Measurements from ENCODE around the gene KCTD19.

Gene KCTD19

DNA sequence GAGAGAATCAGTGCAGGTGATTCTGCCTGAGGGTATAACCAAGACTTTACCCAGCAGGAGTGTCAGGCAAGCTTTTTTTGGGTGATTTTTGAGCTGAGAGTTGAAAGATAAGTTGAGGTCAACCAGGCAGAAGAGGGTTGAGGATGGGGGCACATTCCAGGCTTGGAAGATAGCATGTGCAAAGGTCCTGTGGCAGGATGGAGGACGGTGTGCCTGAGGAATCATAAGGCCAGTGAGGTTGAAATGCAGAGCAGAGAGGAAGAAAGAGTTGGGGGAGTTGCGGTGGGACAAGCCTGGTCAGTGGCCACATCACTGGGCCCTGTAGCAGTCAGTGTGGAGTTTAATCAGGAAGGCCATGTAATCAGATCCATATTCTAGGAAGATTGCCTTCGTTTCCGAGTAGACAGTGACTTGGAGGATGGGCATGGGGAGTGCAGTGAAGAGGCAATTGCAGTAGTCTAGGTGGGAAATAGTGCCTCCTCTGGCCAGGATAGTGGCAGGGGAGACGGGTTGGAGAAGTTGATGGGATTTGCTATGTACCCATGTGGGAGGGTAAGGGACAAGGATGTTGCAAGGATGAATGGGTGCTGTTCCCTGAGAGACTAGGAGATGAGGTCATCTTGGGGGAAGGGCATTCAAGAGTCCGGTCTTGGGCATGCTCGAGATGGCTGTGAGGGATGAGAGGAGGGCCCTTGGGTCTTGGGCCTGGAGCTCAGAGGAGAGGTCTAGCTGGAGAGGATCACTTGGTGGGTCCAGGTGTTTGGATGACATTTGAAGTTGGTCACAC is 43.3 kb downstream of the KCTD19 start:
- no peak for DNase-seq (ENCODE audit: low read depth)

DNA sequence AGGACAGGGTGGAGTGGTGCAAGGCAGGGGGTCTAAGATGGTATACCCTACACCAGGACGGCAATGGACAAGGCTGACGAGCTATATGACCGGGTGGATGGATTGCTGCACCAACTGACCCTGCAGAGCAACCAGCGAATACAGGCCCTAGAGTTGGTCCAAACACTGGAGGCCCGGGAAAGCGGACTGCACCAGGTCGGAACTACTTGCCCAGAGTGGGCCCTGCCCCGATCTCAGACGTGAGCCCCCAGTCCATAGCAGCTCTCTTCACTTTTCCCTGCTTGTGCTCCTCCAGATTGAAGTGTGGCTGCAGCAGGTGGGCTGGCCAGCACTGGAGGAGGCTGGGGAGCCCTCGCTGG is 44.1 kb downstream of the KCTD19 start:
- DNase-seq (ENCODE audit: low read depth): no peak

GRCh38 chr16:67281536-67282446 is 44.8 kb downstream of the KCTD19 start:
- no peak for DNase-seq (ENCODE audit: low read depth)

DNA sequence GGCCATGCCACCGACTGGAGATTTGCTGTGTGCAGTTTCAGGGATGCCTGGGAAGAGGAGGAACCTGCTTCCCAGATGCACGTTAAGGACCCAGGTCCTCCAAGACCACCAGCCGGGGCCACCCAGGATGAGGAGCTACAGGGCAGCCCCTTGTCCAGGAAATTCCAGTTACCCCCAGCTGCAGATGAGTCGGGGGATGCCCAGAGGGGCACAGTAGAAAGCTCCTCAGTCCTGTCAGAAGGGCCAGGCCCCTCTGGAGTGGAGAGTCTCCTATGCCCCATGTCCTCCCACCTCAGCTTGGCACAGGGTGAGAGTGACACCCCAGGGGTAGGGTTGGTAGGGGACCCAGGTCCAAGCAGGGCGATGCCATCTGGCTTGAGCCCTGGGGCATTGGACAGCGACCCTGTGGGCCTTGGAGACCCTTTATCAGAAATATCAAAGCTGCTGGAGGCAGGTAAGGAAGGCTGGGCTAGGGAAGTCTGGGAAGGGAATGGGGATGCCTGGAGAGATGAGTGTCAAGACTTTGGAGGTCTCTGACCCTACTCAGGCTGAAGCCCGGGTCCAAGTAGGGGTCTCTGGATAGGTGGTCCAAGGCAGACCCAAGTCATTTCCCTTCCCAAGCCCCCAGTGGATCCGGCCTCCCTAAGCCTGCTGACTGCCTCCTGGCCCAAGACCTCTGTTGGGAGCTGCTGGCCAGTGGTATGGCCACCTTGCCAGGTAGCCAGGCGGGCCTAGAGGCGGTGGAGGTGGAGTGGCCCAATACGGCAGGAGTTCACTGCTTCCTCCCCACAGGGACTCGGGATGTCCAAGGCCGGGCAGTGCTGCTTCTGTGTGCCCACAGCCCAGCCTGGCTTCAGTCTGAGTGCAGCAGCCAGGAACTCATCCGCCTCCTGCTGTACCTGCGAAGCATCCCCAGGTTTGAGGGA is 46.2 kb downstream of the KCTD19 start:
- DNase-seq (ENCODE audit: low read depth): no peak

GRCh38 chr16:67279296-67280089 is 47.0 kb downstream of the KCTD19 start, which contains the start of gene PLEKHG4:
Gene PLEKHG4 (plus strand): TSS chr16:67279532. CDS start chr16:67280045, 513 bp downstream.
- peak; percentile 77 for DNase-seq (ENCODE audit: low read depth)

DNA sequence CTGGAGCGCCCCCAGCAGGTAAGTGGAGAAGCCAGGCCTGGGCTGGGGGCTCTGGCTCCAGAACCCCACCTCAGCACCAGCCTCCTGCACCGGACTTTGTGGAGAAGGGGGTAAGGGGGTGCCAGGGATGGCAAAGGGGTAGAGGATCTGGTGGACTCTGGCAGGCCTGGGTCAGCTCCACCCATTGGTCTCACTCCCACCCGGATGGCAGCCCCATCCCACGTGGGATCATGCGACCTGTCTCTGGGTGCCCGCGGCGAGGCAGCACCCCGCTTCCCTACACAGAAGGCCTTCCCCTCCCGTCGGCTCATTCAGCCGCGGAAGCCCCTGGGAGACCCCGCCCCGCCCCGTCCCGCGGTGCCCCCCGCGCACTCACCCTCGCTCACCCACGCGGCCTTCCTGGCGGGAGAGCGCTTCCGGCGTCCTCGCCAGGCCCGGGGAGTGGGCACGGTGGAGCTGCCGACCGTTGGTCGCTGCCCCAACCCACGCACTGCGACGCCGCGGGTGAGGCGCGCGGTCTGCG is 47.7 kb downstream of the KCTD19 start:
- peak; percentile 13 for DNase-seq (ENCODE audit: low read depth)

DNA sequence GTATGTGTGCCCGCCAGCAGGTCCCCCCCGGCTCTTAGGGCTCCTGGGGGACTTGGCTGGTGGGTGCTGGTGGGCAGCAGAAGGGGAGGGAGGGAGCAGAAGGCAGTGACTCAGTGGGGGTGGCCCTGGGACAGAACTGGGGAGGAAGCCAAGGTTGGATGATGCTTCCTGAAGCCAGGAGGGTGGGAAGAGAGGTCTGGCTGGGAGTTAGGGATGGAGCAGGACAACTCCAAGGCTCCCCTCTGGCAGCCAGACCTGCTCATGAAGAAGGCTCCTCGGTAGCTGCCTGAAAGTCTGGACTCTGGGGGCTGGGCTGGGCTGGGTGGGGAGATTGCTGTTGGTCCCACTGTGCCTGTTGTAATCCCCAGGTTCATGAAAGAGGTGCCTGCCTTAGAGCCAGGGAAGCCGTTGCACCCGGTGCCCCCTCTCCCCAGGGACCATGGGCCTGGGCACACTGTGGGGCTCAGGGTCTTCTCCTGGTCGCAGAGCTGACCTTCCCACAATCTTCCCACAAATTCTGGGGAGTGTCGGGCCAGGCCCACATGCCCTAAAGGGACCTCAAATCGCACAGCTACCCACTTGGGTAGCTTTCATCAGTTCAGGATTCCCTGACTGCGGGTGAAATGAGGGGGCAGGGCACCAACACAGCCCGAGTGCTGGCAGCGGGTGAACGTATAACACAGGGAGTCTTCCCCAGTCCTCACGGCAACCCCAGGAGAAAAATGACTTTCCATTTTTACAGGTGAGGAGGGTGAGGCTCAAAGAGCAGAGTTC is 48.4 kb downstream of the KCTD19 start:
- DNase-seq (ENCODE audit: low read depth): no peak

GRCh38 chr16:67277294-67277998 is 49.1 kb downstream of the KCTD19 start:
- DNase-seq (ENCODE audit: low read depth): no peak

DNA sequence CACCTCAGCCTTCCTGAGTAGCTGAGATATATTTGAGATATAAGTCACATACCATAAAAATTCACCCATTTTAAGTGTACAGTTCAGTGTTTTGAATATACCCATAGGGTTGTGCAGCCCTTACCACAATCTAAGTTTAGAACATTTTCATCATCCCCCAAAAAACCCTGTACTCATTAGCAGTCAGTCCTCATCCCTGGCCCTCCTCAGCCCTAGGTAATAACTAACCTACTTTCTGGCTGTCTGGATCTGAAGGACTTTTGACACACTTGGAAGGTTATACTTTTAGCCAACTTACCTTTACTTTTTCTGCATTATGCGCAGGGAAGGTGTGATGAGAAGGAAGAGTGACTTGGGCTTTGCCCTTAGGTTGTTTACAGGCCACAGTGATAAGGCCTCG is 51.2 kb downstream of the KCTD19 start:
- no peak for DNase-seq (ENCODE audit: low read depth)

- DNase-seq (ENCODE audit: low read depth): no peak
Measured at GRCh38 chr16:67271446-67271845, 55.1 kb downstream of the KCTD19 start.

DNA sequence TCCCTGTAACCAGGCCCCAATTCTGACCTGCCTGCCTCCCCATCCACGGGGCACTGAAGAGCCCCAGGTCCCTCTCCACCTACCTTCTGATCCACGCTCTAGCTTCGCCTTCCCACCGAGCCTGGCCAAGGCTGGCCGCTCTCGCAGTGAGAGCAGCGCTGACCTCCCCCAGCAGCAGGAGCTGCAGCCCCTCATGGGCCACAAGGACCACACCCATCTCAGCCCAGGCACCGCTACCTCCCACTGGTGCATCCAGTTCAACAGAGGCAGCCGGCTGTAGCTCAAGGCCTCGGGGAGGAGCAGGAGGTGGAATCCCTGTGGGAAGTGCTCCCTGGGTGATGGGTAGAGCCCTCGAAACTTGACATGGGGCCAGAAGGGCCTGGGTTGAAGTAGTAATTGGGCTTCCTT is 55.6 kb downstream of the KCTD19 start:
- no peak for DNase-seq (ENCODE audit: low read depth)

DNA sequence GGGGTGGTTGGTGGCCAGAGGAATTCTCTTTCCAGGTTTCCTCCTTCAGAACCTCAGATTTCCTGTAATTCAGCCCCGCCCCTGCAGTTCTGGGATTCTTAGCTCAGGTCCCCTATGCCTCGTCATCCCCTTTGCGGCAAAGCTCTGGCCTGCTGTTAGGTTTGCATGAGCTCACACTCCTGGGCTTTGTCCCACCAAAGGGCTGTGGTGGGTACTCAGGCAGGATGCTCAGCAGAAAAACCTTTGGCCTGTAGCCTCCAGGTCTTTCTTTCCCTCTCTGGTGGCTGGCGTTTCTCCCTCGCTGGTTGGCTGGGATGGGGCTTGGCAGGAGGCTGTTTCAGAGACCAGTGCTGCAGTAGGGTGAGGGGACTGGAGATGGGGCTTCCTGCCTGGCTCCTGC is 56.8 kb downstream of the KCTD19 start:
- DNase-seq (ENCODE audit: low read depth): no peak

- no peak for DNase-seq (ENCODE audit: low read depth)
Measured at GRCh38 chr16:67268136-67268579, 58.4 kb downstream of the KCTD19 start.

- DNase-seq (ENCODE audit: low read depth): no peak
Measured at GRCh38 chr16:67265834-67266233, 60.7 kb downstream of the KCTD19 start.

DNA sequence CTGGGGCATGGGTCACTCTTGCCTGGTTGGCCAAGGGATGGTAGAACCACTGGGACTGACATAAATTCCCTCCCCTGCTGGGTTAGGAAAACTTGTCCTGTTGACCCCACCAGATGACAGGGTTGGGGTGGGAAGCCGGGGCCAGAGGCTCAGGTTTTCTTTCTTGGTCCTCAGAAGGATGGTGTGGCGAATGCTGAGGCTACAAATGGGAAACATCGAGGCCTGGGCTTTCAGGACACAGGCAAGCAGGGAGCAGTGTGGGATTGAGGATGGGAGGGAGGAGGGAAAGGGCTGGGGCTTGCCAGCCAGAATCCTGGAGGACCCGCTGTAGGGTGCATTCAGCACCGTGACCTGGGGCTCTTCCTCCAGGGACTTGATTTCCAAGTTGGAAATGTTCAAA is 61.7 kb downstream of the KCTD19 start:
- no peak for DNase-seq (ENCODE audit: low read depth)

- no peak for DNase-seq (ENCODE audit: low read depth)
Measured at GRCh38 chr16:67264277-67264676, 62.3 kb downstream of the KCTD19 start.

DNA sequence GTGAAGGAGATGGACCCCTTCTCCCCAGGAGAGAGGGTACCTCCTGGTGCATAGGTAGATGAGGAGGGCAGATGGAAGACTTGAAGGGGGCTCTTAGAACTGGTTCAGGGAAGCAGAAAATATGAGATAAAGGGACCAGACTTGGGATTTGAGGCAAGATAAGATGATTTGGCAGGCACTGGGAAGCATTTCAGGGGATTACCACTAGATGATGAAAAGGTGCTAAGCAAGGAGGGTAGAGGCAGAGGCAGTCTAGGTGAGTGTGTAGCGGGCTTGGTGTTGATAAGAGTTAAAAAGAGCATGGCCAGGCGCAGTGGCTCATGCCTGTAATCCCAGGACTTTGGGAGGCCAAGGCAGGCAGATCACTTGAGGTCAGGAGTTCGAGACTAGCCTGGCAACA is 63.3 kb downstream of the KCTD19 start:
- no peak for DNase-seq (ENCODE audit: low read depth)

- no peak for DNase-seq (ENCODE audit: low read depth)
Measured at GRCh38 chr16:67260426-67261063, 66.0 kb downstream of the KCTD19 start.

DNA sequence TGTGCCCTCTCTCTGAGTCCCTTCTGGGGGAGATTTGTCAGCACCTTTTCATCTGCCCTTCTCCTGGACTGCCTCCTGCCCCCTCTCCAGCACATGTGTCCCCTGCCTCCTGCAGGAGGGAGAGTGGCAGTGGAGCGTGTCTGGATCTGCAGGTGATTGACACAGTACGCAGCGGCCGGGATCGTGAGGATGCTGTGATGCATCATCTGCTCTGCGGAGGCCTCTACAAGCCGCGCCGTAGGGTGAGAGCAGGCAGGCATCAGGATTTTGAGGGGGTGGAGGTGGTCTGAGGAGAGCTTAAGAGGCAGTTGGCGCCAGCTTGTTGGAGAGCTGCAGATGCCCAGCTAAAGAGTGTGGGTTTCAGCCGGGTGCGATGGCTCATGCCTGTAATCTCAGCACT is 66.8 kb downstream of the KCTD19 start:
- no peak for DNase-seq (ENCODE audit: low read depth)

All from activated T-helper 9 cell treated with anti-CD3 and anti-CD28 coated beads, Interleukin-2, amount 50 U/mL, for 16 hours (primary cell).